Cardiac fibroblast (primary cell): ENCODE data around the gene SAMD8.

Experiments used
- DNase-seq, 2 donors: peaks; one replicate each; pipeline versions ENCODE4 v3.0.0 to v3.0.0-alpha.2; 2010; ENCODE audit warnings: low read depth in 2 of 2
- H3K4me3 ChIP-seq, 2 donors: replicated peaks in 1 of 2; 1 replicate in 1 of 2; 2 replicates in 1 of 2; pipeline ENCODE4 v1.5.1; 2011; ENCODE audit warnings: low read depth in 2 of 2, low read length in 2 of 2, mild to moderate bottlenecking in 2 of 2, moderate library complexity in 1 of 2
- TF ChIP-seq, protein P1 (sequence below): IDR thresholded peaks from one replicate; pipeline ENCODE4 v1.5.1; 2011; ENCODE audit warnings: low read depth, mild to moderate bottlenecking, low read length, inconsistent platforms

The SAMD8 gene

DNA sequence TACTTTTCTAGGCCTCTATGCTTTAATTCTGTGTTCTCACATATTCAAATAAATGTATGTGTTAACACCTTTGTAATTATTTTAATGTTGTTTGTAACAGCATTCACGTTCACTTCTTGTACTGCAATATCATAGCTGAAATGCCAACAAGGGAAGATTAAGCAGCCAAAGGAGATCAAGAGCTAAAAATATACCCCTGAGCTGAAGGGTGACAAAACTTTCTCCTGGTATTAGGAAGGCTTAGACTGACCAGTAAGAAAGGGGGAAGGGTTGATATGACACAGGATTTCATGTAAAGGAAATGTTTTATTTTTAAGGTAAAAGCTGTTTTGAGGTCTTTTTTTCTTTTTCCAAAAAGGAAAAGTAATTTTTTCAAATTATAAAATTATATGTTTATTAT lies 58.8 kb downstream of the SAMD8 start:
- DNase-seq: no peak
- no peak overlapping the region for H3K4me3 ChIP-seq
- TF ChIP-seq, protein P1, sequence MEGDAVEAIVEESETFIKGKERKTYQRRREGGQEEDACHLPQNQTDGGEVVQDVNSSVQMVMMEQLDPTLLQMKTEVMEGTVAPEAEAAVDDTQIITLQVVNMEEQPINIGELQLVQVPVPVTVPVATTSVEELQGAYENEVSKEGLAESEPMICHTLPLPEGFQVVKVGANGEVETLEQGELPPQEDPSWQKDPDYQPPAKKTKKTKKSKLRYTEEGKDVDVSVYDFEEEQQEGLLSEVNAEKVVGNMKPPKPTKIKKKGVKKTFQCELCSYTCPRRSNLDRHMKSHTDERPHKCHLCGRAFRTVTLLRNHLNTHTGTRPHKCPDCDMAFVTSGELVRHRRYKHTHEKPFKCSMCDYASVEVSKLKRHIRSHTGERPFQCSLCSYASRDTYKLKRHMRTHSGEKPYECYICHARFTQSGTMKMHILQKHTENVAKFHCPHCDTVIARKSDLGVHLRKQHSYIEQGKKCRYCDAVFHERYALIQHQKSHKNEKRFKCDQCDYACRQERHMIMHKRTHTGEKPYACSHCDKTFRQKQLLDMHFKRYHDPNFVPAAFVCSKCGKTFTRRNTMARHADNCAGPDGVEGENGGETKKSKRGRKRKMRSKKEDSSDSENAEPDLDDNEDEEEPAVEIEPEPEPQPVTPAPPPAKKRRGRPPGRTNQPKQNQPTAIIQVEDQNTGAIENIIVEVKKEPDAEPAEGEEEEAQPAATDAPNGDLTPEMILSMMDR: no peak

DNA sequence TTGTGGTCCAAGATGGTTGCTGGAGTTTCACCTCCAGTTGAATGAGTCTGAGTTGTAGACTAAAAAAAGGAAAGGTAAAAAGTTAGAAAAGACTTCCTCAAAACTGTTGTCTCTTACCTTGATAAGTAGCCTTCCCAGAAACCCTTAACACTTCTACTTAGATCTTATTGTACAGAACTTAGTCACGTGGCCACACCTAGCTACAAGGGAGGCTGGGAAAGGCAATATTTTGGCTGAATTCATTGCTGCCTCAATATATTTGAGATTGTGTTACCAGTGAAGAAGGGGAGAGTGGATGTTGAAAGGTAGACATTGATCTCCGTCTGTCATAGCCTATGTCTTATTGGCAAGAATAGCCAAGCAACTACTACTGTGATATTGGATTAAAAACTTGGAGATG lies 63.6 kb downstream of the SAMD8 start:
- TF ChIP-seq, protein P1: no peak
- no peak for DNase-seq
- no peak overlapping the region for H3K4me3 ChIP-seq

DNA sequence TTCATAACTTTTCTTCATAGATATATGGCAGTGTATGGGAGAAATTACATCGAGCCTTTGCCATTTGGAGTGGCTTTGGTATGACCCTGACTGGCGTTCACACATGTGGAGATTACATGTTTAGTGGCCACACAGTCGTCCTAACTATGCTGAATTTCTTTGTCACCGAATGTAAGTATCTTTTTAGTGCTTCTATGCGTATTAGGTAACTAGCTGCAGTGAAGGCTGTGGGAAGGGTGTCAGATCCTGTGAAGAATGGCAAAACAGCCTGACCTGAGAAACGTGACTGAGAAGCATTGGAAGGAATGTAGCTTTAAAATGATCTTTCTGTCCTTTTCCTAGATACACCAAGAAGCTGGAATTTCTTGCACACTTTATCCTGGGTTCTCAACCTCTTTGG lies 64.6 kb downstream of the SAMD8 start:
- no peak for DNase-seq
- no peak overlapping the region for H3K4me3 ChIP-seq
- TF ChIP-seq, protein P1: no peak

DNA sequence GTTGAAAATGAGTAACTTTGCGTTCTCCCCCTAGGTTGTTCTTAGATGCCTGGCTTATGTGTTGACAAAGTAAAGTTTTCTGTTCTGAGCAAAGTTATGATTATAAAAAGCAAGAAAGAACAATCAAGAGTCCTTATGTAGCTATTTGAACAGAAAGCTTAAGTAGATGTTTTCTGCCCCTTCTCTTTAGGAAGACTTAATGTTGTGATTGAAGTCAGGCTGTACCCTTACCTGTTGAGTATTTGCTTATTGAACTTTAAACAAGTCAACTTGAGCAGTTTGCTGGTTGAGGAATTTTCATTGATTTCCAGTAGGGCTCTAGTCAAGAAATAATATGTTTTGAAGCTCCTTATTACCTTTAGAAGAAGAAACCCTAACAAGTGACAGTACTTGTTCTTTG lies 65.3 kb downstream of the SAMD8 start:
- DNase-seq: no peak
- TF ChIP-seq, protein P1: no peak
- H3K4me3 ChIP-seq: no peak overlapping the region

DNA sequence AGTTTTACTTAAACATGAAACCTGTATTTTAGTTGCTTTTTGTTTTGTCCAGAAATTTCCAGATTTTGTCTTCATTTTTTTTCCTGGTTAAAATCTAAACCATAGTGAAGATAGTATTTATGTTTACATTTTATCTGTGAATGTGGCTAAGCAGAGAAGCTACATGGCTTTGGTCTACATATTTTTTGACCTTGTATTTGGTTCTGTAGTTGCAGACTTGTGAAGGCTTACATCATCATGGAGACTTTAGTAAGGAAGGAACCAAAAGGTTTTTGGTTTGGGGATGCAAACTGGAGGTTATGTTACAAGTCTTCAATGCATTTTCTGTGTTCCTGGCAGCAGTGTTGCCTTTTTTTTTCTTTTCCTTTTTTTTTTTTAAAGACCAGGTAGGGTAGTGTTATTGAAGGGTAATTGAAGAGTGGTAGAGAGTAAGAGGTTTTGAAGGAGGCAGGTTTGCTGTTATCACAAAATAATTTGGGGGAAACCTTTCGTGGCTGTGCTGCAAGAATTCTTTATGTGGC lies 68.3 kb downstream of the SAMD8 start:
- TF ChIP-seq, protein P1: no peak
- no peak overlapping the region for H3K4me3 ChIP-seq
- no peak for DNase-seq

DNA sequence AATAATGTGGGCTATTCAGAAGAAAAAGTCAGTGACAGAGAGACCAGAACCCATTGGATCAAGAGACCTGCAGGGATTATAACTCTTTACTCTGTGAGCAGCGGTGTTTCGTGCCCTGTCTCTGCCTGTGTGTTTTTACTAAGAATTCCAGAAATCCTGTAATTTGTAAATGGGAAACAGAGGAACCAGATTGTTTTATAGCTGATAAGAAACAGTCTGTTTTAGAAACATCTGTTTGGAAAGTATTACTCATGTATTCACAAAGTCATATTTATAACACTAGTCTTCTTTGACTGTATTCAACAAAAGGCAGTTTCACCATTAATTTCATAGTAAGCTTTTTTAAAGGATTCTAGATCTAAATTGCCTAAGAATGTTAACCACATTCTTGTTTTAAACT lies 69.1 kb downstream of the SAMD8 start:
- H3K4me3 ChIP-seq: no peak overlapping the region
- peak; percentile 31 to 51 for DNase-seq
- TF ChIP-seq, protein P1: no peak

DNA sequence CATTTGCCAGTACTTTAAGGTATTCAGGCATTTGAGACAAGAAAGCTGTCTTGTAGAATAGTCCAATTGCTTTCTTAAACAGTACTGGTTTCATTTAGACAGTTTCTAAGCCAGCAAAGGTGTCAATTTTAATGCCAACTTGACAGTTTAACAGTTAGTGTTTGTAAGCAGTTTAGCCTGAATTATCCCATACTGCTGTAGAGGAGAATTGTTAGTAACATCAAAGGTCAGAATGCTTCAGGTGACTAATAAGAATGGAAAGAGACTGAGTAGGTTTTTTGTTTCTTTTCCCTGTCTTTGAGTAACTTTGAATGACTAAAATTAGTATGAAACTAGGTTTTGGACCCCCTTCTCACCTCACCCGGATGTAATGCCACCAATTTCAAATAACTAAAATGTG lies 69.6 kb downstream of the SAMD8 start:
- DNase-seq: peak in 1 of 2 donors; percentile 24
- H3K4me3 ChIP-seq: no peak overlapping the region
- TF ChIP-seq, protein P1: no peak
